DMS53 treated with DMSO at 0.1 percent for 48 hours (cell line): ENCODE results near the gene TRMU.
"Not testable (repeated sequence)": the region's sequence is repeated elsewhere in the genome, so short reads cannot be mapped to it uniquely, and the experiment has no call there.

Source experiments
- DNase-seq: peaks from one replicate; lab custom pipeline; 2025; ENCODE audit not compliant: unreplicated experiment; lab: John Stamatoyannopoulos, UW

TRMU gene

GRCh38 chr22:46382524-46382923, 47.0 kb downstream of the TRMU start:
- no peak for DNase-seq

- DNase-seq: no peak
Observed at GRCh38 chr22:46386312-46386711, 50.8 kb downstream of the TRMU start.

- no peak for DNase-seq
Observed at GRCh38 chr22:46387748-46388147, 52.2 kb downstream of the TRMU start.

DNA sequence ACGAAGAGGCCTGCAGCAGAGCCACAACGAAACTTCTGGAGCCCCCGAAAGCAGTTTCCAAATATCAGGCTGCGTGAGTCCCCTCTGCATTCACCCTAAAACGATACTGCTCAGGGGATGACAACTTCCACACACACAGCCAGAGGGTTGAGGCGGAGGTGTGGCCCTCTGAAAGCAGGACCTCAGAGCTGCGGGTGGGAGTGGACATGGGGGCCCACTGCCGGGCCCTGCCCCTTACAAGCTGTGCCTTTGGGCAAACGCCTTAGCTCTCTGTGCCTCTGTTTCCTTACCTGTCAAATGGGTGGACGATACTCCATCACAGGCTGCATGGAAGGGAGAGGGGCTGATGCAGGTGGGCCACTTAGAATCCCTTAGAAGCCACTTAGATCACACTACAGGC, 53.1 kb downstream of the TRMU start:
- no peak for DNase-seq

DNA sequence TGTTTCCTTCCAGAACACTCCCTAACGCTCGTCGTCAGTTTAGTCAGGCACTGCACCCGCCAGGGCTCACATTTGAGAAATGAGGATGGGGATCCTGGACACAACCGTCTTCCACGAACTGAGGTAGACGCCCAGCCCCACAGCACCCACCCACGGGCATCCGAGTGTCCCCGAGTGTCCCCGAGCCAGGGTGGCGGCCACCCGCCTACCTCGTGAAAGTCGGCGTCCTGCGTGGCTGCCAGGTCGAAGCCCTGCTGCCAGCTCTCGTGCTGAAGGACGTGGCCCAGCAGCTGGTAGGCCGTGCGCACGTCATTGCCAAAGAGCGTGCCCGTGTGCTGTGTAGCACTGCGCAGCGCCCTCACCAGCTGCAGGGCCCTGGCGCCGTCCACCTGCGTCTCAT, 53.6 kb downstream of the TRMU start:
- DNase-seq: no peak

DNA sequence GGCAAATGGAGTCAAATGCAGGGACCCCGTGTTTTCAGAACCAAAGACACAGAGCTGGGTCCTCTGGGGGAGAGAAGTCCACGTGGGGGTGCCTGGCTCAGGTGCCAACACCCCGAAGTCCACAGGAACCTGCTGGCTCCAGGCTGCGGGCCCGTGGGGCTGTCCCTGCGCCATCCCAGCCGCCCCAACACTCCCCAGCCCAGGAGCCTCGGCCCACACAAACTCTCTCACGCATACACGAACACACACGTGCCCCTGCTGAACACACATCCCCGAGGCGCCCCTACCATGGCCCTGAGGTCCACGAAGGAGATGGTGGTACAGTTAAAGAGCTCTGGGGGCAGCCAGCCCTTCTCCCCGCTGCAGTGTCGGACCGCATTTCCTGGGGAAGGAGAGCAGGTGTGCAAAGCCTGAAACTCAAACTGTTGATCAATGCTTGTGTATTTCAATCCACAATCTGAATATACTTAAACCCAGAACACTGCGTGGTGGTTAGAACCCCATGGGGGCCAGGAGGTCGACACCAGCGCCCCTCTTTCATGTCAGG, 54.7 kb downstream of the TRMU start:
- DNase-seq: no peak

DNA sequence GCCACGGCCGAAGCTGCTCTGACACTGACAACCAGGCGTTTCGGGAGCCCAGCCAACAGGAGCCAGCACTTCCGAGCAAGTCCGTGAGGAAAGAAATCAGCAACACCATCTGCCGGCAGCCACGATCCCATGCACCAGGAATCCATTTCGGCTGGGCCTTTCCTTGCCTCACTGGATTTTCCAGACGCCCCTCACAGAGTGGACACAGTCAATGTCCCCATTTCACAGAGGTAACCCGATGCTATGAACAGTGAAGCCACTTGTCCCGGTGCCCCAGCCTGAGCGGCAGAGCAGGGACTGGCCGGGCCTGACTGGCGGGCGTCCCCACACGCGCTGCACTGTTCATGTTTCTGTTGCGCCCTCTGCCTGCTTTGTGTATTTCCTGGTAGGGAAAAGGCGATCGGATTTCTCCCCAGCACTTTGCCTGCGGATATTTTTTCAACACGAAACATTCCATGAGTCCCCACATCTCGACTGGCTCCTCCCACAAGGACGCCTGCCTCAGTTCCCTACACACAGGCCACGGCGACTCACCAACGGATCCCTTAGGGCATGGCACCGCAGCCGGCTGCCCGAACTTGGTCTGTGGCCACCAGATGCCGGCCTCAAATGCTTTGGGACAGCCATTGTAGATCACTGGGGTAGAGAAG, 55.3 kb downstream of the TRMU start:
- peak; percentile 64 for DNase-seq

- no peak for DNase-seq
Observed at GRCh38 chr22:46391486-46392136, 56.1 kb downstream of the TRMU start.

DNA sequence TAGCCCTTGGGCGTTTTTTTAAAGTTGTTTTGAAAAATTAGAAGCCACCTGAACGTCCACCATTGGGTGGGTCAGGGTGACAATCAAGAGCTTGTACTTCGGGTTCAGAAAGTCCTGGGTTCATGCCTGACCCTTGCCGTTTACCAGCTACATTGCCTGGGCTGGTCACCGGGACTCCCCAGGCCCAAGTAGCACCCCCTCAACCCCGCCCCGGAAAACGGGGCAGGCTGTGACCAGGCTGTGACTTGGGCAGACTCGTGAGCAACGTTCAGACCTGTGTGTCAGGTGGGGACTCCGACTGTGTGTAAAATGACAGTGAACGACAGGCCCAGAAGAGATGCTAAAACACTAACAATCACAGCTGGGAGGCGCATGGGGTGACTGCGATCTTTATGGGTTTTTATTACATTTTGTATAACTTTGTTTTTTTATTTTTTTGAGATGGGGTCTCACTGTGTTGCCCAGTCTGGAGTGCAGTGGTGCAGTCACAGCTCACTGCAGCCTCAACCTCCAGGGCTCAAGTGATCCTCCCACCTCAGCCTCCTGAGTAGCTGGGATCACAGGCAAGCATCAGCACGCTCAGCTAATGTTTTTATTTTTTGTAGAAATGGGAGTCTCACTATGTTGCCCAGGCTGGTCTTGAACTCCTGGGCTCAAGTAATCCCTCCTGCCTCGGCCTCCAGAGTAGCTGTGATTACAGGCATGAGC, 56.8 kb downstream of the TRMU start:
- DNase-seq: no peak

DNA sequence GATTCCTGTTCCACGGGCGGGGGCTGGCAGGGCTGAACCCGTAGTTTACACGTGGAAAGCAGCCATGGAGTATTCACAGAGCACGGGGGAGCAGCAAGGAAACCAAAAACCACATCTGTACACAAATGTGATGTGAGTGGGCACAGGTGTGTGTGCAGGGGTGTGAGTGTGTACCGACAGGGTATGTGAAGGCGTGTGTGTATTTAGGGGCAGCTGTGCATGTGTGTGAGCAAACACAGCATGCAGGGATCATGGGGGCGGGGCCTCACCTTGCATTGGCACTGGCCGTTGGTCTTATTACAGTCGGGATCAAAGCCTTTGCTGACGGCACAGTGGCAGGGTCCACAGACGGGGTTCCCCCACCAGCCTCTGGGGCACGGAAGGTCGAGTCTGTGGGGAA, 58.4 kb downstream of the TRMU start:
- no peak for DNase-seq

DNA sequence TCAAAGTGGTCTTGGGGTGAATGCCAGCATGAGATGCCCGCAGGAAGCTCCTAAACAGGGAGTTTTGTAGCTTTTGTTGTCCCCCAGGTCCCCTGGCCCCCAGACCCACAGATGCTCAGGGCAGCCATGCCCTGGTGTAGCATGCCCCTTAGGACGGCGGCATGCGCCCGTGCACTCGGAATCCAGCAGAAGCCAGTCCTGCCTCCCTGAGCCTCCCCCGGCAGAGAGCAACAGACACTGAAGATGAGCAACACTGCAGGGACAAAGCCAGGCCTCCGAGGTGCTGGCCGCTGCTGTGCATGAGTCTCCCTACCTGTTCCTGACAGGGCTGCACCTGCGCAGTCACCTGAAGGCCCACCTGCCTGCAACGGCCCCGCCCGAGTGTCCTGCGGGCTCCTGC, 59.1 kb downstream of the TRMU start:
- DNase-seq: no peak

DNA sequence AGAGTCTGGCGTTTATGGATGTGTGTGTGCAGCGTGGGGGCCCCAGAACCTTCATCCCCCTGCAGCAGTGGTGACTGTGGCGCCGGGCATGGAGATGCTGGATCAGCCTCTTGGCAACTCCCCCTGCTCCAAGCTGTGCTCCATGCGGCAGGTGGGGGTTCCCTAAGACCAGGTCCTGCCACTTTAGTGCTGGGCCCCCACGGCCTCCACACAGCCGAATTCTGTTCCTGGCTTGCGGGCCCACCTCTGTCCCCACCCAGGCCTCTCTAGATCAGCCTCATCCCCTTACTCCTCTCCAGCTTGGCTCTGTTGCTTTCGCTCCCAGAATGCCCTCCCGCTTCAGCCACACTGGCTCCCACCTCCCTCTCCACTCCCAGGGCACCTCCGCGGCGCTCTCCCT, 59.6 kb downstream of the TRMU start:
- DNase-seq: no peak

DNA sequence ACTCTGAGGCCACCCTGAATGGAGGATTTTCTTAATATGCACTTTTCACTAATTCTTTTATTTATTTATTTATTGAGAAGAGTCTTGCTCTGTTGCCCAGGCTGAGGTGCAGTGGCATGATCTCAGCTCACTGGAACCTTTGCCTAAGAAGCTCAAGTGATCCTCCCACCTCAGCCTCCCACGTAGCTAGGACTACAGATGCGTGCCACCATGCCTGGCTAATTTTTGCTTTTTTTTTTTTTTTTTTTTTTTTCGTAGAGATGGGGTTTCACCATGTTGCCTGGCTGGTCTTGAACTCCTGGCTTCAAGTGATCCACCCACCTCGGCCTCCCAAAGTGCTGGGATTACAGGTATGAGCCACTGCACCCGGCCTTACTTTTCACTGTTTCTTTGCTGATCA, 61.5 kb downstream of the TRMU start:
- DNase-seq: not testable (repeated sequence)

DNA sequence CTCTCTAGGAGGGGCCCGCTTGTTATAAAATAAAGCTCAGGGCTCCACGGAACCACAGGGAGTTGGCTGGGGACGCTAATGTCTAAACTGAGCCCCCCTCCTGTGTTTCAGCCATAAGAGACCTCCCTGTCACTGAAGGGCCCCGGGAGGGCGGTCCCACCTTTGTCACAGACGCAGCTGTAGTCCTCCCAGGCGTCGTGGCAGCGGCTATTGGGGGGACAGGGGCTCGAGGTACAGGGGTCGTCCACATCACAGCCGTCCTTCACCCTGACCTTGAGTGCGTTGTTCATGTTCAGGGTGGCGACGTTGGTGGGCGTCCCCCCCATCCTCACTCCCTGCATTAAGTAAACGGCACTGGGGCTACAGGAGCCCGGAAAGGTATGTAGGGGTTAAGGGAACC, 62.0 kb downstream of the TRMU start:
- DNase-seq: no peak

DNA sequence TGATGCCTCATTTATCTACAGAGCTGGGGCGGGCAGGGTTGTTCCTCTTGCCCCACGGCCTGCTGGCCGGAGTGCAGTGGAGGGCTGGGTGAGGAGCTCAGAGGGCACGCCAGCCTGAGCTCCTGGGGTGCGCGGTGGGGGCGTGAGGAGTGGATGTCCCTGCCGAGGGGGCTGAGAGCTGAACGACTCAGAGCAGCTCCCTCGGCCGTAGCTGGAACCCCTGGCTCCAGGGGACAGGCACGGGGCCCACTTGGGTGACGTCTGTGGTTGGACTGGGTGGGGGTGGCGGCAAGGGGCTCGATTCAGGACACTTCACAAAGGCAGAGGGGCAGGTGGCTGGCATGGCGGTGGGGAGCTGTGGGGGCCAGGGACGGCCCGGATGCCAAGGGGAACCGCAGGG, 62.4 kb downstream of the TRMU start:
- DNase-seq: no peak

GRCh38 chr22:46399251-46400024, 63.9 kb downstream of the TRMU start:
- no peak for DNase-seq

DNA sequence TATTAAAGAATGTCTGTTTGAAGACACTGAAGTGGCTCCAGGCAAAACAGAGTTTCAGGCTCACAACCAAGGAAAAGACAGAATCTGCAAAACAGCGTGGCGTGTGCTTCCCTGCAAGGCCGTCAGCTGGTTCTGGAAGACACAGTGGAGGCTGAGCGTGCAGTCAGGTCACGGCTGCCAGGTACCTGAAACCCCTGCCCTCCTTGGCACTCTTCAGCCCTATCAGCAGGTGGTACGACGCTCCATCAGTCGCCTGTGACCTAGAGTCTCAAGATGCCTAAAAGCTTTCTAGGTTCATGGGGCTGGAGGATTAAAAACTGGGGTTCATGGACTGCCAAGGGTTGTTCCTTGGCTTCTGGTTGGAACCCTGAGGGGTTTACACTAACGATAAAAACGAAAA, 65.9 kb downstream of the TRMU start:
- no peak for DNase-seq

DNA sequence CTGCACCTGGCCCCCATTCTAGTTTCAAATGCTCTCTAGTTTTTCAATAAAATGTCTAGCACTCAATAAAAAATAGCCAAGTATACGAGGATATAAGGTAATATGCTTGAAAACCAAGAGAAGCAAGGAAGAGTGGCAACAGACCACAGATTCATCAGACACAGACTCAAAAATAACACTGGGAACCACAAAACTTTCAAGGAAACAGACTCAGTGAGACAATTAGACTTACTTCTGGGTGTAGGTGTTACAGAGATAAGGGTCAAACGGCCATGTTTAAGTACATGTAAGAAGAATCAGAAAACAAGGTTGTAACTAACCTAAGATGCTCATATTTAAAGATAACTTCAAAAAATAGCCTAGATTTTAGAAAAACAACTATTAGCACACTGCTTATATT, 67.0 kb downstream of the TRMU start:
- DNase-seq: no peak

DNA sequence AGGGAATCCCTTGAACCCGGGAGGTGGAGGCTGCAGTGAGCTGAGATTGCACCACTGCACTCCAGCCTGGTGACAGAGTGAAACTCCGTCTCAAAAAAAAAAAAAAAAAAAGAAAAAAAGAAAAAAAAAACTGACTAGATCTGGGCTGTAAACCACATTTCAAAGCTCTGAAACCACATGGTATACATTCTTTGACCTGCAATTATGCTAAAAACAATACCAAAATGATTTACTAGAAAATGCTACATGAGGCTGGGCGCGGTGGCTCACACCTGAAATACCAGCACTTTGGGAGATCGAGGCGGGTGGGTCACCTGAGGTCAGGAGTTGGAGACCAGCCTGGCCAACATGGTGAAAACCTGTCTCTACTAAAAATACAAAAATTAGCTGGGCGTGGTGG, 68.4 kb downstream of the TRMU start:
- DNase-seq: not testable (repeated sequence)

- DNase-seq: no peak
Observed at GRCh38 chr22:46405901-46406300, 70.4 kb downstream of the TRMU start.

- no peak for DNase-seq
Observed at GRCh38 chr22:46406349-46406748, 70.8 kb downstream of the TRMU start.
